T-helper 2 cell treated with Interferon-gamma antibody and Interleukin-4, amounts not matched to agents 5 μg/mL and 100 μg/mL, for 36 hours (primary cell): ENCODE results near the gene THRA.

Experiments
- DNase-seq: peaks from one replicate; pipeline ENCODE4 v3.0.0; 2021; ENCODE audit warnings: low spot score
- H3K27ac Mint-ChIP-seq: one replicate; pipeline ENCODE4 v1.8.0; 2021; ENCODE audit warnings: mild to moderate bottlenecking, mixed read lengths
- H3K27me3 Mint-ChIP-seq: one replicate; pipeline ENCODE4 v1.8.0; 2021; ENCODE audit warnings: low read depth, mixed read lengths
- H3K36me3 Mint-ChIP-seq: one replicate; pipeline ENCODE4 v1.8.0; 2021; ENCODE audit warnings: low read depth, mixed read lengths
- H3K4me1 Mint-ChIP-seq: one replicate; pipeline ENCODE4 v1.8.0; 2021; ENCODE audit warnings: low read depth, mixed read lengths
- H3K4me3 Mint-ChIP-seq: one replicate; pipeline ENCODE4 v1.8.0; 2022; ENCODE audit warnings: mild to moderate bottlenecking, moderate library complexity, mixed read lengths
- H3K9me3 Mint-ChIP-seq: one replicate; pipeline ENCODE4 v1.8.0; 2021; ENCODE audit warnings: mixed read lengths

THRA gene

GRCh38 chr17:40111221-40112128 lies 48.7 kb downstream of the THRA start:
- no peaks in the 10 kb centered on the region for H3K36me3 Mint-ChIP-seq
- peak; percentile 67 for DNase-seq
- H3K4me3 Mint-ChIP-seq, result peak overlapping the region; percentile 76
- peaks cover 8% of the 10 kb centered on the region for H3K27me3 Mint-ChIP-seq
- peak overlapping the region; percentile 76 for H3K27ac Mint-ChIP-seq
- H3K9me3 Mint-ChIP-seq, result no peaks in the 10 kb centered on the region
- peaks cover 56% of the 10 kb centered on the region for H3K4me1 Mint-ChIP-seq

GRCh38 chr17:40112191-40112711 lies 49.5 kb downstream of the THRA start:
- no peak overlapping the region for H3K4me3 Mint-ChIP-seq
- H3K27ac Mint-ChIP-seq, result peak overlapping the region; percentile 76
- no peaks in the 10 kb centered on the region for H3K9me3 Mint-ChIP-seq
- H3K27me3 Mint-ChIP-seq, result peaks cover 6% of the 10 kb centered on the region
- H3K4me1 Mint-ChIP-seq, result peaks cover 51% of the 10 kb centered on the region
- no peak for DNase-seq
- no peaks in the 10 kb centered on the region for H3K36me3 Mint-ChIP-seq

DNA sequence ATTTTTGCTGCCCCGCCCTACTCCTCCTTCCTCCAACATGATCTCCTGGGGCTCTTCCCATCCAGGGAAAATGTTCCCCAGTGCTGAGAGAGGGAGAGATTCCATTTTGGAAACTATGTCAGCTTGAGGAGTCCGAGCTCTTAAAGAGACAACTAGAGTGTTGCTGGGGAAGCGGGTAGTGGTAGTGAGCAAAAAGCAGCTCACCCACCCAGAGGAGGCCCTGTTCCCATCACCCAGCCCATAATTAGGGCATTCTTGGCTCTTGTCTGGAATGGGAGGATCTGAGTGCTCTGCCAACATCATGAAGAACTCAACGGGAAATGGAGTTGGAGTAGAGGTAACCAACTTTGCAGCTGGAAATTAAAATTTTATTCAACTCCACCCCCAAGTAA lies 49.9 kb downstream of the THRA start:
- no peaks in the 10 kb centered on the region for H3K36me3 Mint-ChIP-seq
- H3K4me1 Mint-ChIP-seq, result peaks cover 47% of the 10 kb centered on the region
- no peaks in the 10 kb centered on the region for H3K9me3 Mint-ChIP-seq
- H3K27me3 Mint-ChIP-seq, result peaks cover 3% of the 10 kb centered on the region
- H3K4me3 Mint-ChIP-seq, result peak overlapping the region; percentile 87
- no peak for DNase-seq
- peak overlapping the region; percentile 88 for H3K27ac Mint-ChIP-seq

DNA sequence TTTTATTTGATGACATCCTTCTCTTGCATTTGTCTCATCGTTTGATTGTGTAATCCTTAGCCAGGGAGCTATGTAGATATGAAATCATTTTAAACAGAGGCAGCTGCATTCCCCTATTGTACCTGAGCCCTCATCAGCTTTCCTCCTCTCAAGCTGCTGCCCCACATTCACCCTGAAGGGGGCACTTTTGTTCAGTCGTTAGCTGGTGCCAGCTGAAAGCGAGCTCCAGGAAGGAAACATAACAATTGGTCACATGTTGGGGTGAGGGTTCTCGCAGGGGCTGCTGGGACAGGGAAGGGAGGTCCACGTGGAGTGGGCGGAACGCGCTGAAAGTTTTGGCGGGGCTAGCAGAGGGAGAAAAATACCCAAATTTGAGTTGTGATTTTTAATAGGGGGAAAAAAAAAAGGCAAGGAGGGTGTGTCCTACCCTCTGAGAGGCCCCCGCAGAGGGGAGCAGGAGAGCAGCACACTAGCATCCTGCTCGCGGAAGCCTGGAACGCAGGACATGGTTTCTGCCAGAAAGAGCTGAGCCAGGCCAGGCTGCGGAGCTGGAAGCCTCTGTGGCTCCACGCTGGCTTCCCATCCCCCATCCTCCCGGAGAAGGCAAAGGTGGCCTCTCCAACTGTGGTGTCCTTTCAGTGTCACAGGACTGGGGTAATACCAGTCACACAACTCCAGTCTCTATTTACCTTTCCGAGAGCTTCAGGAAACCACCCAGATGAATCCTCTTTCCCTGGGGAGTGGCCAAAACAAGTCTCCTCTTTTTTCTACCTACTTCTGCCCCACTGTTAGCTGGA lies 50.5 kb downstream of the THRA start:
- peak overlapping the region; percentile 87 for H3K4me3 Mint-ChIP-seq

DNA sequence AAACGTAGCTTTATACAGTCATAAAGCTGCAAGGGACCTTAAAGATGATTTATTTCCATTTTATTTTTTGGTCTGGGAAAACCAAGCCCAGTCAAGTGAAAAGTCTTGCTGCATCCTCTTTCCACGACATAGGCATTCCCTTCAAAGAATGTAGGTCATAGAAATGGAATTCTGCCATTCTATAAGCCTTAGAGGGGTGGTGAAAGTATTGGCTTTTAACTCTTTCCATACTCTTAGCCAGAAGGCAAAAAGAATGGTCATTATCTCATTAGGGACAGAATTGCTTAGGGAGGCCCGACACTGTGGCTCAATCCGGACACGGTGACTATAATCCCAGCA lies 51.1 kb downstream of the THRA start:
- H3K4me1 Mint-ChIP-seq, result peaks cover 41% of the 10 kb centered on the region
- H3K4me3 Mint-ChIP-seq, result peak overlapping the region; percentile 87
- no peak for DNase-seq
- no peaks in the 10 kb centered on the region for H3K36me3 Mint-ChIP-seq
- H3K27ac Mint-ChIP-seq, result peak overlapping the region; percentile 88
- no peaks in the 10 kb centered on the region for H3K27me3 Mint-ChIP-seq
- H3K9me3 Mint-ChIP-seq, result no peaks in the 10 kb centered on the region

More for the DNA sequence above, 50.5 kb downstream of the THRA start:
- no peaks in the 10 kb centered on the region for H3K27me3 Mint-ChIP-seq
- no peaks in the 10 kb centered on the region for H3K9me3 Mint-ChIP-seq
- peak overlapping the region; percentile 88 for H3K27ac Mint-ChIP-seq
- peaks cover 43% of the 10 kb centered on the region for H3K4me1 Mint-ChIP-seq
- no peaks in the 10 kb centered on the region for H3K36me3 Mint-ChIP-seq
- DNase-seq, result peak; percentile 91

GRCh38 chr17:40115101-40115436 lies 52.3 kb downstream of the THRA start:
- H3K27ac Mint-ChIP-seq, result no peak overlapping the region
- no peak for DNase-seq
- no peaks in the 10 kb centered on the region for H3K27me3 Mint-ChIP-seq
- no peaks in the 10 kb centered on the region for H3K9me3 Mint-ChIP-seq
- H3K36me3 Mint-ChIP-seq, result no peaks in the 10 kb centered on the region
- H3K4me3 Mint-ChIP-seq, result no peak overlapping the region
- H3K4me1 Mint-ChIP-seq, result peaks cover 36% of the 10 kb centered on the region

DNA sequence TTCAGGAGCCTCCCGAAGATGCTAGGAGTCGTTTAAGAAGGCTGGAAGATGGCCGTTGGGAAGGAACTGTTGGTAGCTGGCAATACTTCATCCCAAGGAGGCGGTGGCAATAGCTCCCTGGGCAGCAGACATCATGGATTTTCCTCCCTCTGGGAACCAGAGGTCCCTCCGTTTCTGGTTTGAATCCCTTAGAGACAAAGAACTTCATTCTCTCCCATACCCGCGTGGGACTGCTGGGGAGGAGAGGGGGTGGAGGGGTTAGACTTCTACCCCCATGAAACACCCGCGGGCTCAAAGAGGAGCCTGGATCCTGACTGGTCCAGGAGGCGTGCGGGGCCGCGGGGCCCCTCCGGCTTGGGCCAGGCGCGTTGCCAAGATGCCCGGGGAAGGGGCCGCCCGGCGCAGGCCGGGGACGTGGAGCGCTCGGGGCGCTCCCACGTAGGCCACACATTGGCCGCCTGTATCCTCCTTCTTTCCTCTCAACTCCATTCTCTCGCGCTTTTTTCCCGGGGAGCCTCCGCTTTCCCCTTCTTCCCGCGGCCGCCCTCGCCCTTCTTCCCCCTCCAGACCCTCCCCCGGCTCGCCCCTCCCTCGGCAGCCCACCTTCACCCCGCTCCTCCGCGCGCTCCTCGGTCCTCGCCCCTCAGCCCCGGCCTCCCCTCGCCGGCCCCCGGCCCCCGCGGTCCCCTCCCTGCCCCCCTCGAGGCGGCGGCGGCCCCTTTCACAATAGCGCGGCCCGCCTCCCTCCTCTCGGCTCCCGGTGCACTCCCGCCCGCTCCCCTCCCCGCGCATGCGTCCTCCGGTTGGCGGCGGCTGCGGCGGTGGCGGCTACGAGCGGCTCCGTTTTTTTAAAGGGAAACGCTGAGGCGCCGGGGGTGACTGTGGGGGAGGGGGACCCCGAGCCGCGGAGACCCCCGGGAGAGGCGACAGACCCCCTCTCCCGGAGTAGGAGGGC lies 58.7 kb downstream of the THRA start, which contains the start of gene MSL1:
MSL1 (plus strand) TSS at position 791 of the 955 bp plus-strand sequence. CDS start 642 bp downstream, outside the sequence.
- no peaks in the 10 kb centered on the region for H3K27me3 Mint-ChIP-seq
- no peaks in the 10 kb centered on the region for H3K9me3 Mint-ChIP-seq

DNA sequence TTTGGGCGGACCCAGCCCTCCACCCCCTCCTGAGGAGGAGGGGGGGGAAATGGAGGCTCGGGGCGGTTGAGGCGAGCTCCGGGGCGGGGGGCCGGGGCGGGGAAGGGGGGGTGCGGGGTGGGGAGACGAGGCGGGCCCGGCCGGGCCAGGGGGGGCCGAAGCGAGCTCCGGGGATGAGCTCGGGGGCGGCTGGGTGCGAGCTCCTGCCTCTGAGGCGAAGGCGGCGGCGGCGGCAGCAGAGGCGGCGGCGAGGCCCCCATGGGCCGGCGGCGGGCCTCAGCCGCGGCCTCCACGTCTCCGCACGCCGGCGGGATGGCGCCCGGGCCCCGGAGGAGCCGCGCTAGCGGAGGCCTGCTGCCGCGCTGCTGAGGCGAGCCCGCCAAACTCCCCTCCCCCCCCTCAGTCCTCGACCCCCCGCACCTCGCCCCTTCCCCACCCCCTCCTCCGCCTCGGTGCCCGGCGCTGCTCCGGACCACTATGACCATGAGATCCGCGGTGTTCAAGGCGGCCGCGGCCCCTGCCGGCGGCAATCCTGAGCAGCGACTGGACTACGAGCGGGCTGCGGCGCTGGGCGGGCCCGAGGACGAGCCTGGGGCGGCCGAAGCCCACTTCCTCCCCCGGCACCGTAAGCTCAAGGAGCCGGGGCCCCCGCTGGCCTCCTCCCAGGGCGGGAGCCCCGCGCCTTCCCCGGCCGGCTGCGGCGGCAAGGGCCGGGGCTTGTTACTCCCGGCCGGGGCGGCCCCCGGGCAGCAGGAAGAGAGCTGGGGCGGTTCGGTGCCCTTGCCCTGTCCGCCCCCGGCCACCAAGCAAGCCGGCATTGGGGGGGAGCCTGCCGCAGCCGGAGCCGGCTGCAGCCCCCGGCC lies 59.6 kb downstream of the THRA start:
- Mint-ChIP-seq H3K9me3 (no peaks in the 10 kb centered on the region), H3K36me3 (peaks cover 29% of the 10 kb centered on the region), H3K4me1 (peaks cover 35% of the 10 kb centered on the region), H3K4me3 (no peak overlapping the region), H3K27me3 (no peaks in the 10 kb centered on the region), H3K27ac (no peak overlapping the region)
- DNase-seq, result no peak

More for the DNA sequence above, 58.7 kb downstream of the THRA start, which contains the start of gene MSL1:
- peaks cover 25% of the 10 kb centered on the region for H3K36me3 Mint-ChIP-seq
- peak within 1 kb of the TSS; percentile 82 for H3K4me3 Mint-ChIP-seq
- H3K4me1 Mint-ChIP-seq, result peaks cover 33% of the 10 kb centered on the region
- peak within 1 kb of the TSS; percentile 83 for H3K27ac Mint-ChIP-seq
- DNase-seq, result peak; percentile 87

DNA sequence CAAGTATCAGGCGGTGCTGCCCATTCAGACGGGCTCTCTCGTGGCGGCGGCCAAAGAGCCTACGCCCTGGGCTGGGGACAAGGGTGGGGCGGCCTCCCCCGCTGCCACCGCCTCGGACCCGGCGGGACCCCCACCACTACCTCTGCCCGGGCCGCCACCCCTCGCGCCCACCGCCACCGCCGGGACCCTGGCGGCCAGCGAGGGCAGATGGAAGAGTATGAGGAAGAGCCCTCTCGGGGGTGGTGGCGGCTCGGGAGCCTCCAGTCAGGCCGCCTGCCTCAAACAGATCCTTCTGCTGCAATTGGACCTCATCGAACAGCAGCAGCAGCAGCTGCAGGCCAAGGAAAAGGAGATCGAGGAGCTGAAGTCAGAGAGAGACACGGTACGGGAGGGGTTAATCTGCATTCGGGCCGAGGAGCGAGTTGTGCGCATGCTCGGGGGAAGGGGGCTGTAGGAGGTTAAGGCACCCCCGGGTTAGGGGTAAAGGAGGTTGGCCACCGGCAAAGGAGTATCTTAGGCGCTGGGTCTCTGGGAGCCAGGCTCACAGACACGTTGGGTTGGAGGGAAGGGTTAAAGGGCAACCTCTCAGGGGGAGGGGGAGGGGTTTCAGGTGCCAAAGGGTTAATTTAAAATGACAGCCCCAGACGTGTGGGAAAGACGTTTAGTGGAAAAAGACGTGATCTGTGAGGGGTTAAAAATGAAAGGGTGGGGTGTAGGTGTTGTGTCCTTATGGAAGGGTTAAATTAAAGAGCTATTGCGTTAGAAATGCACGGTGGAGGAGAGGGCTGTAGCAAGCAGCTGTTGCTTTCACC lies 60.4 kb downstream of the THRA start:
- peaks cover 33% of the 10 kb centered on the region for H3K4me1 Mint-ChIP-seq
- DNase-seq, result peak; percentile 51

DNA sequence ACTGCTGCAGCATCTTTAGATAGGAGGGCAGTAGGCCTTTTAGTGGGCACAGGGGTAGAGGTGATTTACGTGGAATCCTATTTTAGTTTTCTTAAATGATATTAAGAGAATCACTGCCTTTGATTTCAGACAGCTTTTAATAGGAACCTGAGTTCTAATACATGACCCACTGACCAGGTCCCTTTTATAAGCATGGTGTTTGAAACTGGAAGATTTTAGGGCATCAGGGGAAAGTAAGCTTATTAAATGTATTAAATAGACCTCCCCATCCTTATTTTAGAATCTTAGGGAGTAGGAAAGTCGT lies 61.0 kb downstream of the THRA start:
- peaks cover 33% of the 10 kb centered on the region for H3K36me3 Mint-ChIP-seq

More for the DNA sequence above, 60.4 kb downstream of the THRA start:
- peak overlapping the region; percentile 86 for H3K27ac Mint-ChIP-seq
- peak overlapping the region; percentile 91 for H3K4me3 Mint-ChIP-seq
- H3K36me3 Mint-ChIP-seq, result peaks cover 33% of the 10 kb centered on the region
- H3K27me3 Mint-ChIP-seq, result no peaks in the 10 kb centered on the region
- H3K9me3 Mint-ChIP-seq, result no peaks in the 10 kb centered on the region

GRCh38 chr17:40124279-40125141 lies 61.7 kb downstream of the THRA start:
- Mint-ChIP-seq H3K36me3 (peaks cover 41% of the 10 kb centered on the region), H3K27me3 (no peaks in the 10 kb centered on the region), H3K4me1 (peaks cover 35% of the 10 kb centered on the region), H3K9me3 (no peaks in the 10 kb centered on the region), H3K4me3 (peak overlapping the region; percentile 91), H3K27ac (peak overlapping the region; percentile 15)
- DNase-seq, result no peak

More for the DNA sequence above, 61.0 kb downstream of the THRA start:
- no peaks in the 10 kb centered on the region for H3K9me3 Mint-ChIP-seq
- H3K4me3 Mint-ChIP-seq, result peak overlapping the region; percentile 91
- H3K27ac Mint-ChIP-seq, result peak overlapping the region; percentile 86
- no peak for DNase-seq
- H3K4me1 Mint-ChIP-seq, result peaks cover 33% of the 10 kb centered on the region
- H3K27me3 Mint-ChIP-seq, result no peaks in the 10 kb centered on the region
